Stomach (tissue), 9 donors: Measurements from ENCODE around the gene AMPD3. TPM values are rescaled to one million over a fixed set of nuclear protein-coding genes. Genes with fewer than 3 reads are reported as not detected.

Experiments
- DNase-seq, 2 donors: peaks; one replicate each; pipeline versions ENCODE4 v3.0.0 to v3.0.0-alpha.2; 2013 to 2019
- H3K27ac ChIP-seq, 5 donors: fragments of 200-600 bp in 4 of 5; sonication (generic) in 4 of 5; one replicate each; pipeline ENCODE4 v1.5.1; 2013 to 2019; ENCODE audit warnings: mild to moderate bottlenecking in 1 of 5, moderate library complexity in 1 of 5
- H3K27me3 ChIP-seq, 3 donors: fragments of 200-600 bp; sonication (generic); one replicate each; pipeline ENCODE4 v1.5.1; 2017 to 2019; ENCODE audit warnings: mixed run types in 1 of 3
- H3K36me3 ChIP-seq, 4 donors: fragments of 200-600 bp; sonication (generic); 1 replicate in 3 of 4; 2 replicates in 1 of 4; pipeline ENCODE4 v1.5.1; 2016 to 2019
- H3K4me1 ChIP-seq, 4 donors: fragments of 200-600 bp; sonication (generic); one replicate each; pipeline ENCODE4 v1.5.1; 2016 to 2019
- H3K4me3 ChIP-seq, 4 donors: fragments of 200-600 bp; sonication (generic) in 3 of 4; one replicate each; pipeline ENCODE4 v1.5.1; 2016 to 2019; ENCODE audit warnings: mild to moderate bottlenecking in 1 of 4
- H3K9me3 ChIP-seq, 4 donors: fragments of 200-600 bp; sonication (generic); one replicate each; pipeline ENCODE4 v1.5.1; 2016 to 2019
- EP300 ChIP-seq: sonication (generic); formaldehyde crosslinking; IDR thresholded peaks from one replicate; pipeline ENCODE4 v1.6.1; 2017; ENCODE audit warnings: antibody characterized with exemption
- POLR2A ChIP-seq, 4 donors: fragments of 450-650 bp; IDR thresholded peaks; one replicate each; pipeline ENCODE4 v1.6.1; 2016; ENCODE audit warnings: antibody characterized with exemption in 4 of 4, control low read depth in 2 of 4, mild to moderate bottlenecking in 1 of 4, moderate library complexity in 1 of 4
- POLR2AphosphoS5 ChIP-seq, 3 donors: sonication (generic); formaldehyde crosslinking; IDR thresholded peaks; one replicate each; pipeline ENCODE4 v1.6.1; 2016; ENCODE audit warnings: antibody characterized with exemption in 3 of 3
- WGBS, 5 donors: extraction: QIAGEN DNeasy Blood & Tissue Kit in 3 of 5; methylation state at CpG; one replicate each; pipeline versions ENCODE4 v1.1.5 to v1.1.7; 2013 to 2018; 5-methylcytosine and 5-hydroxymethylcytosine counted together
- intact Hi-C: fragments of 100-400 bp; cut with DNase I; formaldehyde crosslinking; loops from one replicate; pipeline ENCODE4 v1.15.1; 2023; ENCODE audit warnings: low total_unique reads
- polyA plus RNA-seq, 3 donors: library from polyadenylated mRNA; stranded (reverse); fragments of 200-250 nt; gene quantifications; one replicate each; pipeline ENCODE4 v1.2.3, GENCODE V29; 2013
- total RNA-seq, 5 donors: library from RNA; depleted of rRNA; stranded (reverse); fragments of >200 nt; gene quantifications; one replicate each; pipeline versions ENCODE4 v1.1.0 to v1.2.3, GENCODE V29; 2014 to 2016
- TF ChIP-seq, protein P1 (sequence below), 7 experiments: fragments of 450-650 bp in 4 of 7; fragments of 200-600 bp in 3 of 7; sonication (generic) in 3 of 7; IDR thresholded peaks; one replicate each; pipeline ENCODE4 v1.5.1; 2016 to 2019; ENCODE audit warnings: antibody characterized with exemption in 7 of 7, control low read depth in 2 of 7, mild to moderate bottlenecking in 1 of 7
- donor health status: healthy with polysubstance abuse.
- donor health status: Bipolar disorder and iron deficiency.
- donor health status: healthy.

The AMPD3 gene
- total and polyA plus RNA-seq, 8 donors = 4.1 to 20.4 (median 8.5) TPM

DNA sequence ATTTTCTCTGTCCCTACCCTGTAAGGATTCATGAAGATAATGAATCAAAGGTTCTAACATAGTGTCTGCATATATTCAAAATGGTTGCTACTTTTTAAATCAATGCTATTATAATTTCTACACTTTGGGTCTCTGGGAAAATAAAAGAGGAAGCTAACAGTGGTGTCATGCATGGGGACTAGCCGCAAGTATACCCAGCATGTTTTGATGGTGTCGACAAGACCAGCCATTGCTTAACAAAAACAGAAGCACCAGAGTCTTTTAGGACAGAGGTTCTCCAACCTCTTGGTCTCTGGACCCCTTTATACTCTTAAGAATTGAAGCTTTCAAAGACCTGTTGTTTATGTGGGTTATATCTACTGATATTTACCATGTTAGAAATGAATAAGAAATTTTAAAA, 48.2 kb downstream of the AMPD3 start:
- TF ChIP-seq, protein P1, sequence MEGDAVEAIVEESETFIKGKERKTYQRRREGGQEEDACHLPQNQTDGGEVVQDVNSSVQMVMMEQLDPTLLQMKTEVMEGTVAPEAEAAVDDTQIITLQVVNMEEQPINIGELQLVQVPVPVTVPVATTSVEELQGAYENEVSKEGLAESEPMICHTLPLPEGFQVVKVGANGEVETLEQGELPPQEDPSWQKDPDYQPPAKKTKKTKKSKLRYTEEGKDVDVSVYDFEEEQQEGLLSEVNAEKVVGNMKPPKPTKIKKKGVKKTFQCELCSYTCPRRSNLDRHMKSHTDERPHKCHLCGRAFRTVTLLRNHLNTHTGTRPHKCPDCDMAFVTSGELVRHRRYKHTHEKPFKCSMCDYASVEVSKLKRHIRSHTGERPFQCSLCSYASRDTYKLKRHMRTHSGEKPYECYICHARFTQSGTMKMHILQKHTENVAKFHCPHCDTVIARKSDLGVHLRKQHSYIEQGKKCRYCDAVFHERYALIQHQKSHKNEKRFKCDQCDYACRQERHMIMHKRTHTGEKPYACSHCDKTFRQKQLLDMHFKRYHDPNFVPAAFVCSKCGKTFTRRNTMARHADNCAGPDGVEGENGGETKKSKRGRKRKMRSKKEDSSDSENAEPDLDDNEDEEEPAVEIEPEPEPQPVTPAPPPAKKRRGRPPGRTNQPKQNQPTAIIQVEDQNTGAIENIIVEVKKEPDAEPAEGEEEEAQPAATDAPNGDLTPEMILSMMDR (IDR thresholded peaks at IDR 0.05) = no peak
- no peak for TF ChIP-seq POLR2A (IDR thresholded peaks at IDR 0.05)
- TF ChIP-seq EP300 = no peak
- TF ChIP-seq POLR2AphosphoS5 (IDR thresholded peaks at IDR 0.05) = no peak
- 82 to 96% (median 86%) methylated on average over 2 of the region's 2 CpGs for WGBS, 5 donors
- Histone ChIP-seq H3K9me3 (no peaks in the 10 kb centered on the region), H3K4me1 (peaks cover 0 to 6% (median 0%) of the 10 kb centered on the region in 4 donors), H3K27me3 (no peaks in the 10 kb centered on the region), H3K4me3 (no peak overlapping the region), H3K27ac (peak overlapping the region in 2 of 5 donors; percentile 67), H3K36me3 (peaks cover 6 to 75% (median 69%) of the 10 kb centered on the region in 4 donors)
- intact Hi-C loops = no loop called here
- DNase-seq = no peak

DNA sequence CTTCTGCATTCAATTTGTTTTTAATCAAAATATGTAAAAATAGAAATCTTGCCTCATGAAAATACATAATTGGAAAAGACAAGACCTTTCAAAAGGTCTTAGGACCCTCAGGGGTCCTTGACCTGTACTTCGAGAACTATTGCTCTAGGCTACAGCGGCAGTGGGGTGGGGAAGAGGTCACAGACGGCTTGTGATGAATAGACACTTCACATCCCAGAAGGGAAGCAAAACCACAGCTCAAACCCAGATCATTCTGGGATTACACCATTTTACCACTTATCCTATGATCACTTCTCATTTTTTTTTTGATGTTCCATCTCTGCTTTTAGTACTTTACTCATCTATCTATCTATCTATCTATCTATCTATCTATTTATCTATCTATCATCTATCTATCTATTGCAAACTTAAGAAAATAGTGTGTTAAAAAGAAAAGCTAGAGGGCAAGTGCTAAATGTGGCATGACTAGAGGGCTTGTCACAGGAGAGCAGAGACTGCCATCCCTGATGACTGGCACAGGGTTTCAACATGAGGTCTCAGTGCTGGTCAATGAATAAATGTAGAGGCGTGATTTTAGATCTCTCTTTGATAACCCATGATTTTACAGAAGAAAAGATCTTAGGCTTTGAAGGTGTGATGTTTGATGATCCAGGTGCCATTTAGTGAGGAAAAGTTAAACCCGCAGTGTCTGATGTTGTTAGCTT, 48.9 kb downstream of the AMPD3 start:
- H3K27ac ChIP-seq = peak overlapping the region in 2 of 5 donors; percentile 67
- peaks cover 0 to 6% (median 0%) of the 10 kb centered on the region in 4 donors for H3K4me1 ChIP-seq
- 85 to 92% (median 89%) methylated on average over 5 of the region's 5 CpGs for WGBS, 5 donors
- H3K36me3 ChIP-seq = peaks cover 6 to 68% (median 62%) of the 10 kb centered on the region in 4 donors
- TF ChIP-seq POLR2AphosphoS5 (IDR thresholded peaks at IDR 0.05) = no peak
- TF ChIP-seq POLR2A (IDR thresholded peaks at IDR 0.05) = no peak
- TF ChIP-seq EP300 = no peak
- TF ChIP-seq, protein P1 (IDR thresholded peaks at IDR 0.05) = no peak
- H3K9me3 ChIP-seq = no peaks in the 10 kb centered on the region
- no peak for DNase-seq
- H3K4me3 ChIP-seq = no peak overlapping the region
- no peaks in the 10 kb centered on the region for H3K27me3 ChIP-seq
- intact Hi-C loops = no loop called here

DNA sequence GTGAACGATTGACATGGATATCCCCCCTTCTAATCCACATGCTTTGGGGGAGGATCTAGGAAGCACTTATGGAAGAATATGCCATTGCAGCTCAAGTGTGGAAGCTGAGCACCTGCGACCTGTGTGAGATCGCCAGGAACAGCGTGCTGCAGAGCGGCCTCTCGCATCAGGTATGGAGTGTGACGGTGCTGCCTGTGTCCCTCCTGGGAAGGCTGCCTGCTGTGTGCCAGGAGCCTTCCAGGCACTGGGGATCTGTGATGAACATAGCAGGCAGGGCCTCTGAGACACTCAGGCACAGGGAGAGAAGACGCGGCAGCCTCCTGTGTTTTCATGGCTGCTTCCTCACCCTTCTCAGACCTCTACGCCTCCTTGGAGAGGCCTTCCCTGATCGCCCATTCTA, 49.4 kb downstream of the AMPD3 start:
- no peak for DNase-seq
- intact Hi-C loops = no loop called here
- no peak for TF ChIP-seq POLR2A (IDR thresholded peaks at IDR 0.05)
- TF ChIP-seq POLR2AphosphoS5 (IDR thresholded peaks at IDR 0.05) = no peak
- TF ChIP-seq EP300 = no peak
- Histone ChIP-seq H3K4me3 (no peak overlapping the region), H3K4me1 (peaks cover 0 to 6% (median 0%) of the 10 kb centered on the region in 4 donors), H3K36me3 (peaks cover 6 to 62% (median 57%) of the 10 kb centered on the region in 4 donors), H3K9me3 (no peaks in the 10 kb centered on the region), H3K27me3 (no peaks in the 10 kb centered on the region), H3K27ac (peak overlapping the region in 2 of 5 donors; percentile 67)
- 94 to 97% (median 96%) methylated on average over 9 to 11 of the region's 11 CpGs for WGBS, 5 donors

DNA sequence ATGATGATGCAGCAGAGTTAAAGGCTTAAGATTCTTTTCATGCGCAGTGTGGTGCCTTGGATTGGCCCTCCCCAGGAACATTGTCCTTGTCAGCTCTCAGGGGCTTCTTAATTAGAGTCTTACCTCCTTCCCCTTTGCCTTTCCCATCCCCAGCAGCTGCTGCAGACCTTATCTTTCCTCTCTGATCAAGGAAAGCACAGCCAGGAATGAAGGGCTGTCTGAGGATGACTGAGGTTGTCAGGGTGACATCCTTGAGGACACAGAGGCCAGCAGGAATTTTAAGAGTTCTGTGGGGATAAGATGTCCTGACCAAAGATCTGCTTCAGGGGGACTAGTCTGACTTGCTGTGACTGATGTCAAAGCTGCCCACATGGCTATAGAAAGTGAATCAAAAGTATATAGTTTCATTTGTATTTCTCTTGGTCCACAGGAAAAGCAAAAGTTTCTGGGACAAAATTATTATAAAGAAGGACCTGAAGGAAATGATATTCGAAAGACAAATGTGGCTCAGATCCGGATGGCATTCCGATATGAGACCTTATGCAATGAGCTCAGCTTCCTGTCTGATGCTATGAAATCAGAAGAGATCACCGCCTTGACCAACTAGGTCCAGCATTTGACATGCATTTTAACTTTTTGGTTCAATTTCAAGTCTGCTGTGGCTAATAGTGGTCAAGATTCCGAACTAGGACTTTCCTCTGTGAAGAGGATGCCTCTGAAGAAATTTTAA, 50.4 kb downstream of the AMPD3 start:
- intact Hi-C loops = no loop called here
- H3K9me3 ChIP-seq = no peaks in the 10 kb centered on the region
- 89 to 94% (median 91%) methylated on average over 6 of the region's 6 CpGs for WGBS, 5 donors
- peaks cover 0 to 6% (median 0%) of the 10 kb centered on the region in 4 donors for H3K4me1 ChIP-seq
- no peak overlapping the region for H3K27ac ChIP-seq
- H3K36me3 ChIP-seq = peaks cover 6 to 52% (median 48%) of the 10 kb centered on the region in 4 donors
- H3K4me3 ChIP-seq = no peak overlapping the region
- TF ChIP-seq POLR2AphosphoS5 (IDR thresholded peaks at IDR 0.05) (no peak), POLR2A (IDR thresholded peaks at IDR 0.05) (no peak), EP300 (no peak)
- TF ChIP-seq, protein P1 (IDR thresholded peaks at IDR 0.05) = no peak
- no peak for DNase-seq
- no peaks in the 10 kb centered on the region for H3K27me3 ChIP-seq
